ENCODE results near the gene SNAI1. TPM values are rescaled to one million over a fixed set of nuclear protein-coding genes. Genes with fewer than 3 reads are reported as not detected.
"Not testable (repeated sequence)": the region's sequence is repeated elsewhere in the genome, so short reads cannot be mapped to it uniquely, and the experiment has no call there.

SNAI1 gene
- total RNA-seq, 2 experiments from 2014 or later = 1.7 to 2.5 TPM

DNA sequence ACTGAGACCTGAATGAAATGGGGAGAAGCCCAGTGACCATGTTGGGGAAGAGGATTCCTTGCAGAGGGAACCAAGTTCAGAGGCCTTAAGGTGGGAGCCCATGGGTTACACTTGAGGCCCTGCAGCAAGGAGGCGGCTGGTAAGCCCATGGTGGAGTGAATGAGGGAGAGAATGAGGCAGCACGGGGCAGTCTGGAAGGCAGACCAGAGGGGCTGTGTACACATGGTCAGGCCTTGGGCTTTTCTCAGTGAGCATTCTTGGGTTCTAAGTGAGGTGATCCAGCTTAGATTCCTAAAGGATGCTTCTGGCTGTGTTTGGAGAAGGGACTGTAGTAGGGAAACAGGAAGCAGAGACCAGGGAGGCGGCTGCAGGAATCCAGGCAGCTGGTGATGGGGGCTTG lies 27.6 kb upstream of the SNAI1 start:
- ChIA-PET POLR2A (no interaction called here), CTCF (no interaction called here)
- peaks cover 90% of the 10 kb centered on the region for H3K36me3 Mint-ChIP-seq (ENCODE audit: low read depth)

GRCh38 chr20:49955830-49956396 lies 26.9 kb upstream of the SNAI1 start:
- H3K4me1 ChIP-seq (ENCODE audit: insufficient read depth, low read length); ATAC-seq (ENCODE audit: poor library complexity); H3K9me3 Mint-ChIP-seq; CTCF ChIA-PET; H3K4me3 ChIP-seq (ENCODE audit: low read length); H3K27me3 ChIP-seq (ENCODE audit: control insufficient read depth in 1 of 2, insufficient read depth in 2 of 2, low read length in 2 of 2); H3K4me3 Mint-ChIP-seq; H3K27ac ChIP-seq (ENCODE audit: low read depth in 1 of 2, low read length in 2 of 2); DNase-seq; H3K9me3 ChIP-seq (ENCODE audit: control insufficient read depth in 1 of 2, insufficient read depth in 1 of 2, low read length in 2 of 2); intact Hi-C loops (cut with DNase I, micrococcal nuclease); H3K27me3 Mint-ChIP-seq; H3K4me1 Mint-ChIP-seq (ENCODE audit: low read depth); H3K27ac Mint-ChIP-seq: not testable (repeated sequence)
- peaks cover 48% of the 10 kb centered on the region for H3K36me3 ChIP-seq (ENCODE audit: insufficient read depth, low read length)
- peaks cover 82% of the 10 kb centered on the region for H3K36me3 Mint-ChIP-seq (ENCODE audit: low read depth)
- POLR2A ChIA-PET = interaction anchor here (0.8 kb wide), 1 partner anchor 20 kb away, joined by 3 read pairs; no protein-coding TSS in a partner anchor

More for the DNA sequence above, 27.6 kb upstream of the SNAI1 start:
- Histone ChIP-seq H3K9me3 (ENCODE audit: control insufficient read depth in 1 of 2, insufficient read depth in 1 of 2, low read length in 2 of 2) (no peaks in the 10 kb centered on the region), H3K4me1 (ENCODE audit: insufficient read depth, low read length) (no peaks in the 10 kb centered on the region), H3K27ac (ENCODE audit: low read depth in 1 of 2, low read length in 2 of 2) (no peak overlapping the region), H3K36me3 (ENCODE audit: insufficient read depth, low read length) (peaks cover 56% of the 10 kb centered on the region), H3K27me3 (ENCODE audit: control insufficient read depth in 1 of 2, insufficient read depth in 2 of 2, low read length in 2 of 2) (no peaks in the 10 kb centered on the region), H3K4me3 (ENCODE audit: low read length) (no peak overlapping the region)
- H3K4me3 Mint-ChIP-seq = no peak overlapping the region
- no peak overlapping the region for H3K27ac Mint-ChIP-seq
- no peaks in the 10 kb centered on the region for H3K9me3 Mint-ChIP-seq
- H3K4me1 Mint-ChIP-seq (ENCODE audit: low read depth) = no peaks in the 10 kb centered on the region
- no peak for ATAC-seq (ENCODE audit: poor library complexity)
- no peak for DNase-seq
- TF ChIP-seq, protein P1, sequence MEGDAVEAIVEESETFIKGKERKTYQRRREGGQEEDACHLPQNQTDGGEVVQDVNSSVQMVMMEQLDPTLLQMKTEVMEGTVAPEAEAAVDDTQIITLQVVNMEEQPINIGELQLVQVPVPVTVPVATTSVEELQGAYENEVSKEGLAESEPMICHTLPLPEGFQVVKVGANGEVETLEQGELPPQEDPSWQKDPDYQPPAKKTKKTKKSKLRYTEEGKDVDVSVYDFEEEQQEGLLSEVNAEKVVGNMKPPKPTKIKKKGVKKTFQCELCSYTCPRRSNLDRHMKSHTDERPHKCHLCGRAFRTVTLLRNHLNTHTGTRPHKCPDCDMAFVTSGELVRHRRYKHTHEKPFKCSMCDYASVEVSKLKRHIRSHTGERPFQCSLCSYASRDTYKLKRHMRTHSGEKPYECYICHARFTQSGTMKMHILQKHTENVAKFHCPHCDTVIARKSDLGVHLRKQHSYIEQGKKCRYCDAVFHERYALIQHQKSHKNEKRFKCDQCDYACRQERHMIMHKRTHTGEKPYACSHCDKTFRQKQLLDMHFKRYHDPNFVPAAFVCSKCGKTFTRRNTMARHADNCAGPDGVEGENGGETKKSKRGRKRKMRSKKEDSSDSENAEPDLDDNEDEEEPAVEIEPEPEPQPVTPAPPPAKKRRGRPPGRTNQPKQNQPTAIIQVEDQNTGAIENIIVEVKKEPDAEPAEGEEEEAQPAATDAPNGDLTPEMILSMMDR (IDR thresholded peaks at IDR 0.05) = no peak
- intact Hi-C loops (cut with DNase I, micrococcal nuclease) = no loop called here
- no peaks in the 10 kb centered on the region for H3K27me3 Mint-ChIP-seq

DNA sequence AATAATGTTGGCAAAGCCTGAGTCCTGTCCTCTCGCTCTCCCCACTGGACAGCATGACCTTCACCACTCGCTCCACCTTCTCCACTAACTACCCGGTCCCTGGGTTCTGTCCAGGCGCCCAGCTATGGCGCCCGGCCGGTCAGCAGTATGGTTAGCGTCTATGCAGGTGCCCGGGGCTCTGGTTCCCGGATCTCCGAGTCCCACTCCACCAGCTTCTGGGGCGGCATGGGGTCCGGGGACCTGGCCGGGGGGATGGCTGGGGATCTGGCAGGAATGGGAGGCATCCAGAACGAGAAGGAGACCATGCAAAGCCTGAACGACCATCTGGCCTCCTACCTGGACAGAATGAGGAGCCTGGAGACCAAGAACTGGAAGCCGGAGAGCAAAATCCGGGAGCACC lies 26.1 kb upstream of the SNAI1 start:
- no peak overlapping the region for H3K4me3 Mint-ChIP-seq
- DNase-seq (no peak), ATAC-seq (ENCODE audit: poor library complexity) (no peak)
- H3K4me1 Mint-ChIP-seq (ENCODE audit: low read depth) = no peaks in the 10 kb centered on the region
- Histone ChIP-seq H3K9me3 (ENCODE audit: control insufficient read depth in 1 of 2, insufficient read depth in 1 of 2, low read length in 2 of 2) (no peaks in the 10 kb centered on the region), H3K36me3 (ENCODE audit: insufficient read depth, low read length) (peaks cover 41% of the 10 kb centered on the region), H3K4me1 (ENCODE audit: insufficient read depth, low read length) (no peaks in the 10 kb centered on the region), H3K27ac (ENCODE audit: low read depth in 1 of 2, low read length in 2 of 2) (no peak overlapping the region), H3K27me3 (ENCODE audit: control insufficient read depth in 1 of 2, insufficient read depth in 2 of 2, low read length in 2 of 2) (no peaks in the 10 kb centered on the region), H3K4me3 (ENCODE audit: low read length) (no peak overlapping the region)
- H3K9me3 Mint-ChIP-seq = no peaks in the 10 kb centered on the region
- peaks cover 77% of the 10 kb centered on the region for H3K36me3 Mint-ChIP-seq (ENCODE audit: low read depth)
- no peak overlapping the region for H3K27ac Mint-ChIP-seq
- ChIA-PET POLR2A (interaction anchor here (0.8 kb wide), 1 partner anchor 21 kb away, joined by 3 read pairs; no protein-coding TSS in a partner anchor), CTCF (no interaction called here)
- TF ChIP-seq, protein P1 (IDR thresholded peaks at IDR 0.05) = no peak
- H3K27me3 Mint-ChIP-seq = no peaks in the 10 kb centered on the region
- intact Hi-C loops (cut with DNase I, micrococcal nuclease) = no loop called here

GRCh38 chr20:49957089-49957938 lies 25.5 kb upstream of the SNAI1 start:
- CTCF ChIA-PET; H3K27me3 ChIP-seq (ENCODE audit: control insufficient read depth in 1 of 2, insufficient read depth in 2 of 2, low read length in 2 of 2); H3K4me1 Mint-ChIP-seq (ENCODE audit: low read depth); POLR2A ChIA-PET; intact Hi-C loops (cut with DNase I, micrococcal nuclease); H3K27me3 Mint-ChIP-seq; H3K4me1 ChIP-seq (ENCODE audit: insufficient read depth, low read length); ATAC-seq (ENCODE audit: poor library complexity); H3K4me3 ChIP-seq (ENCODE audit: low read length); DNase-seq; H3K9me3 Mint-ChIP-seq; H3K9me3 ChIP-seq (ENCODE audit: control insufficient read depth in 1 of 2, insufficient read depth in 1 of 2, low read length in 2 of 2); H3K4me3 Mint-ChIP-seq; H3K27ac Mint-ChIP-seq; H3K27ac ChIP-seq (ENCODE audit: low read depth in 1 of 2, low read length in 2 of 2): not testable (repeated sequence)
- H3K36me3 ChIP-seq (ENCODE audit: insufficient read depth, low read length) = peaks cover 35% of the 10 kb centered on the region
- H3K36me3 Mint-ChIP-seq (ENCODE audit: low read depth) = peaks cover 72% of the 10 kb centered on the region
